Memory B cell (primary cell): ENCODE results near the gene RBBP8NL.

Experiments used
- ATAC-seq: fragments of 150-1000 bp; cut with Tn5 transposase; 2 replicates; pipeline ENCODE4 v1.10.0; 2021; ENCODE audit warnings: low read depth, mild to moderate bottlenecking, moderate library complexity
- DNase-seq, 2 donors: peaks; one replicate each; pipeline ENCODE4 v3.0.0; 2022; ENCODE audit warnings: low spot score in 2 of 2
- H3K27ac Mint-ChIP-seq: one replicate; pipeline ENCODE4 v1.8.0; 2022; ENCODE audit warnings: mild to moderate bottlenecking, moderate library complexity, mixed read lengths
- H3K27me3 Mint-ChIP-seq: one replicate; pipeline ENCODE4 v1.8.0; 2022; ENCODE audit warnings: mixed read lengths
- H3K36me3 Mint-ChIP-seq: one replicate; pipeline ENCODE4 v1.8.0; 2022; ENCODE audit warnings: mild to moderate bottlenecking, mixed read lengths
- H3K4me1 Mint-ChIP-seq: one replicate; pipeline ENCODE4 v1.8.0; 2022; ENCODE audit warnings: mixed read lengths
- H3K4me3 Mint-ChIP-seq: one replicate; pipeline ENCODE4 v1.8.0; 2022; ENCODE audit warnings: mild to moderate bottlenecking, moderate library complexity, mixed read lengths
- H3K9me3 Mint-ChIP-seq: one replicate; pipeline ENCODE4 v1.8.0; 2022; ENCODE audit warnings: mixed read lengths

RBBP8NL gene

DNA sequence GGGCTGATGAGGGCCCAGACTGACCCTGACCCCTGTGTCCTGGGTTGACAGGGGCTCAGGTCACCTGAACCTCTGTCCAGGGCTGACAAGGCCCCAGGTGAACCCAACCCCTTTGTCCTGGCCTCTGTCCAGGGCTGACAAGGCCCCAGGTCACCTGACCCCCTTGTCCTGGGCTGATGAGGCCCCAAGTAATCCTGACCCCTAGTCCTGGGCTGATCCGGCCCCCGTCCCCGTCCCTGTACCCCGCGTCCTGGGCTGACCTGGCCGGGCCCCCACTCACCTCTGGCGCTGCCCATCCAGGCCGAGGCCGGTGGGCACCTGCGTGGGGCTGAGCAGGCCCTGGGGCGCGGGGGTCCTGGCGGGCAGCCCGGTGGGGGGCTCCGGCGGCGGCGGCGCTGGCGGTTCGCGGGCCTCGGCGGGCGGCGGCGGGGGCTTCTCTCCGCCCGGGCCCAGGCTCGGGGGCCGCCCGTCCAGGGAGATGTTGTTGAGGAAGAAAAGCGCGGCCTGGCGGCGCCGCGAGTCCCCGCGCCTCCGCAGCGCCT is 20.6 kb downstream of the RBBP8NL start:
- Mint-ChIP-seq H3K4me1 (peaks cover 32% of the 10 kb centered on the region), H3K9me3 (no peaks in the 10 kb centered on the region), H3K4me3 (peak overlapping the region; percentile 52), H3K27me3 (no peaks in the 10 kb centered on the region), H3K36me3 (no peaks in the 10 kb centered on the region), H3K27ac (no peak overlapping the region)
- ATAC-seq (no peak), DNase-seq (no peak)

GRCh38 chr20:62405981-62406513 is 21.3 kb downstream of the RBBP8NL start:
- Mint-ChIP-seq H3K9me3 (no peaks in the 10 kb centered on the region), H3K4me3 (peak overlapping the region; percentile 83), H3K27me3 (no peaks in the 10 kb centered on the region), H3K27ac (no peak overlapping the region), H3K36me3 (no peaks in the 10 kb centered on the region), H3K4me1 (peaks cover 35% of the 10 kb centered on the region)
- ATAC-seq: no peak
- DNase-seq: no peak

GRCh38 chr20:62405108-62405980 is 22.0 kb downstream of the RBBP8NL start:
- no peaks in the 10 kb centered on the region for H3K36me3 Mint-ChIP-seq
- DNase-seq (no peak), ATAC-seq (no peak)
- no peaks in the 10 kb centered on the region for H3K27me3 Mint-ChIP-seq
- H3K4me3 Mint-ChIP-seq: peak overlapping the region; percentile 83
- no peaks in the 10 kb centered on the region for H3K9me3 Mint-ChIP-seq
- peaks cover 34% of the 10 kb centered on the region for H3K4me1 Mint-ChIP-seq
- H3K27ac Mint-ChIP-seq: no peak overlapping the region

DNA sequence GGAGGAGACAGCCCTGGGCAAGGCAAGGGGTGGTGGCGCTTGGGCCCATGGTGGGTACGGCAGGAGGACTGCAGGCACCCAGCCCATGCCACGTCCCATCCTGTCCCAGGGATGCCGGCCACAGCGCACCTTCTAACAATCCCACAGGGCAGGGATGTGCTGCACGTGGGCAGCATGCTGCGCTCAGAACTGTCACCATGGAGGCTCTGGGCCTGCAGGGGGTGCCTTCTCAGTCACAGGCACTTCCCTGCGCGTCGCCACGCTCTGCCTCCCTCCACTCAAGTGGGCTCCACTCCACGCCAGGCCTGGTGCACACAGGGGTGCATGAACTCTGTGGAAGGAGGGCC is 22.6 kb downstream of the RBBP8NL start:
- Mint-ChIP-seq H3K27me3 (no peaks in the 10 kb centered on the region), H3K4me3 (no peak overlapping the region), H3K9me3 (no peaks in the 10 kb centered on the region), H3K4me1 (peaks cover 28% of the 10 kb centered on the region), H3K27ac (no peak overlapping the region), H3K36me3 (no peaks in the 10 kb centered on the region)
- ATAC-seq: no peak
- no peak for DNase-seq

DNA sequence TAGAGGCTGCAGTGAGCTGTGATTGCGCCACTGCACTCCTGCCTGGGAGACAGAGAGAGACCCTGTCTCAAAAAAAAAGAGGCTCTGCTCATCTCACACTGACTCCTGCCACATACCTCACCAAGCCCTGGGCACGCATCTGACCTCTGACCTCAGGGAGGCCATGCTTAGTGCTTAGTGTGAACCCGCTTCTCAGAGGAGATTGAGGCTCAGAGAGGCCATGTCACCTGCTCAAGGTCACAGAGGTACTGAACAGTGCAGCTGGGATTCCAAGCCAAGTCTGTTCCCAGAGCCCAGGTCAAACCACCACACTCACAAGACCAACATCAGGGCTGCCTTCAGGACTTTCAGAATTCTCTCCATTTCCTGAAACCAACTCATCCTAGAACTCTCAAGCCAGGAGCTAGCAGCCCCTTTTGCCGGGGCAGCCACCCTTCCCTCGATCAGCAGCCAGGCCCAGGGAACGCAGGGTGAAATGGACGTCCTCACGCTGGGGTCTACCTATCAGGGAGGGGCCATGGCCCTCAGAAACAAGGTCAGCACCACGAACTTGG is 23.1 kb downstream of the RBBP8NL start:
- Mint-ChIP-seq H3K4me1 (peaks cover 22% of the 10 kb centered on the region), H3K4me3 (no peak overlapping the region), H3K27me3 (no peaks in the 10 kb centered on the region), H3K36me3 (no peaks in the 10 kb centered on the region), H3K27ac (no peak overlapping the region), H3K9me3 (no peaks in the 10 kb centered on the region)
- DNase-seq (no peak), ATAC-seq (no peak)

DNA sequence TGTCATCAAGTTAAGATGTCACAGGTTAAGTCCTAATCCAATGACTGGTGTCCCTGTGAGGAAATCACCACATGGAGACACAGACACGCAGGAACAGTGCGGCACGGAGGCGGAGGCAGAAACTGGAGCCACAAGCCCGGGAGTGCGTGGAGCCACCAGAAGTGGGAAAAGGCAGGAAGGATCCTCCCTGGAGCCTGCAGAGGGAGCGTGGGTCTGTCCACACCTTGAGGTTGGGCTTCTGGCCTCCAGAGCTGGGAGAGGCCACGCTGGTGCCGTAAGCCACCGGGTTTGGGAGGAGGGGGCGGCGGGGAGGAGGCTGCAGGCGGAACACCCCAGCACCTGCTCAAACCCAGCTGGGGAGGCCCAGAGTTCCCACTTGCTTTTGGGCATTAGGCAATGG is 24.0 kb downstream of the RBBP8NL start:
- no peak for DNase-seq
- Mint-ChIP-seq H3K36me3 (no peaks in the 10 kb centered on the region), H3K4me1 (peaks cover 19% of the 10 kb centered on the region), H3K9me3 (no peaks in the 10 kb centered on the region), H3K27ac (no peak overlapping the region), H3K4me3 (no peak overlapping the region), H3K27me3 (no peaks in the 10 kb centered on the region)
- ATAC-seq: no peak

- ATAC-seq (no peak), DNase-seq (no peak)
- peaks cover 4% of the 10 kb centered on the region for H3K9me3 Mint-ChIP-seq
- H3K27me3 Mint-ChIP-seq: no peaks in the 10 kb centered on the region
- no peak overlapping the region for H3K27ac Mint-ChIP-seq
- H3K4me1 Mint-ChIP-seq: peaks cover 25% of the 10 kb centered on the region
- no peak overlapping the region for H3K4me3 Mint-ChIP-seq
- peaks cover 7% of the 10 kb centered on the region for H3K36me3 Mint-ChIP-seq
Observed at GRCh38 chr20:62402456-62403150, 24.7 kb downstream of the RBBP8NL start.

DNA sequence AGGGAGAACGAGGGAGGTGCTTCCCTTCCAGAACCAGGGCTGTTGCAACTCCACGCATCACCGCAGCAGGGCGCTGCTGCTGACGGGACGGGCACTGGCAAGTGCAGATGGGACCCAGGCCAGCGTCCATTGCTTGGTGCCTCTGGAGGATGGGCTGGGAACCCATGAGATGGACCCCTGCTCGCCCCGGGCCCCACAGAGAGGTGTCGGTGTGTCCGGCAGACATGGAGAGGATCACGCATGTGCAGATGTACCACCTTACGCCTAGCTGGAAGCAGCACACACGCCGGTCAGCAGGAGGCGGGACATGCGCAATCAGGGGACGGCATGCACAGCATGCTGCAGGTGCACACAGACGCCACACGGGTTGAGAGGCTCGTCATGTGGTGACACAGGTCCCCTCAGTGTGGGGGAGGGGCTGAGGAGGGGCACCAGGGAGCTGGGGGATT is 26.0 kb downstream of the RBBP8NL start:
- Mint-ChIP-seq H3K4me1 (peaks cover 25% of the 10 kb centered on the region), H3K4me3 (no peak overlapping the region), H3K9me3 (peaks cover 4% of the 10 kb centered on the region), H3K27me3 (no peaks in the 10 kb centered on the region), H3K27ac (no peak overlapping the region), H3K36me3 (peaks cover 7% of the 10 kb centered on the region)
- ATAC-seq (no peak), DNase-seq (no peak)

GRCh38 chr20:62400541-62400940 is 26.8 kb downstream of the RBBP8NL start:
- Mint-ChIP-seq H3K36me3 (peaks cover 7% of the 10 kb centered on the region), H3K4me1 (peaks cover 20% of the 10 kb centered on the region), H3K9me3 (peaks cover 4% of the 10 kb centered on the region), H3K4me3 (no peak overlapping the region), H3K27me3 (no peaks in the 10 kb centered on the region), H3K27ac (no peak overlapping the region)
- ATAC-seq (no peak), DNase-seq (no peak)

DNA sequence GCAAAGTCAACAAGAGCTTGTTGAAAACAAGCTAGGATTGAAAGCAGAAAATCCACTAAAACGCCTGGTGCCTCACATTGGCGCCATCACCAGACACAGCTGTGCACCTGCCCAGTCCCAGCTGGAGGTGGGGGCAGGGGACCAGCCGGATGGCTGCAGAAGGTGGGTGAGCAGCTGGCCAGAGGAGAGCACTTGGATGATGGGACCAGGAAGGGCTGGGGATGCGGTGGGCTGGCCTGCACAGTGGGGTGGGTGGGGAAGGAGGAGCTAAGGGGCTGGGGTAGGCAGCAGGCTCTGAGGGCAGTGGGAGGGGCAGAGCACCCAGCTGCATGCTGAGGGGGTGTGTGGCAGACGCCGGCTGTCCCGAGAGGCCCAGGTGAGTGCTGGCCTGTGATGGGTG is 27.3 kb downstream of the RBBP8NL start:
- Mint-ChIP-seq H3K27ac (no peak overlapping the region), H3K4me3 (no peak overlapping the region), H3K4me1 (peaks cover 17% of the 10 kb centered on the region), H3K9me3 (peaks cover 4% of the 10 kb centered on the region), H3K27me3 (no peaks in the 10 kb centered on the region), H3K36me3 (peaks cover 9% of the 10 kb centered on the region)
- ATAC-seq (no peak), DNase-seq (no peak)

DNA sequence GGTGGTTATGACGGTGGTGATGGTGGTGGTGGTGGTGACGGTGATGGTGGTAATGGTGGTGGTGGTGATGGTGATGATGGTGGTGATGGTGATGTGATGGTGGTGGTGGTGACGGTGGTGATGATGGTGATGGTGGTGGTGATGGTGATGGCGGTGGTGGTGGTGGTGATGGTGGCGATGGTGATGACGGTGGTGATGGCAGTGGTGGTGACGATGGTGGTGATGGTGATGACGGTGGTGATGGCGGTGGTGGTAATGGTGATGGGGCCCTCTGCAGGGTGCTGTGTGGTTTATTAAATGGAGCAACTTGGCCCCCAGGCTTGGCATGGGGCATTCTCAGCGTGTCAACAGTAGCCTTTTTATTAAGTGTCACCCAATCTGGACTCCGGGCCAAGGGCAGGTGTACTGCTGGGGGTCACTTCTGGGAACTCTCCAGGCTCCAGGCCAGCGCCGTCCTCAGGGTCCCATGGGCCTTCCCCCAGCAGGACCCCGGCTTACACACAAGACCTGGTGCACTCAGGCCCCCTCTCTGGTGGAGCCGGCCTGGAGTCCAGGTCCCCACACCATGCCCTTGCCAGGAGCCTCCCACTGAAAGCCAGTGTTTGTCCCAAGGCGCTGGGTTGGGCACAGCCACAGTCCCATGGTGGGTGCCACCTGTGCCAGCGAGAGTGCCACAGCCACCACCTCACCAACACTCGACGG is 29.1 kb downstream of the RBBP8NL start:
- Mint-ChIP-seq H3K27ac (no peak overlapping the region), H3K4me1 (peaks cover 12% of the 10 kb centered on the region), H3K27me3 (no peaks in the 10 kb centered on the region), H3K4me3 (no peak overlapping the region), H3K9me3 (peaks cover 4% of the 10 kb centered on the region), H3K36me3 (peaks cover 10% of the 10 kb centered on the region)
- ATAC-seq (no peak), DNase-seq (no peak)

GRCh38 chr20:62396367-62397239 is 30.7 kb downstream of the RBBP8NL start:
- Mint-ChIP-seq H3K27ac (no peak overlapping the region), H3K9me3 (peaks cover 4% of the 10 kb centered on the region), H3K27me3 (no peaks in the 10 kb centered on the region), H3K36me3 (peaks cover 10% of the 10 kb centered on the region), H3K4me1 (peaks cover 9% of the 10 kb centered on the region), H3K4me3 (no peak overlapping the region)
- DNase-seq (no peak), ATAC-seq (no peak)
